PC-9 (cell line): Measurements from ENCODE around the gene AP3B1. TPM values are rescaled to one million over a fixed set of nuclear protein-coding genes. Genes with fewer than 3 reads are reported as not detected.

Experiments used
- BruUV-seq: library from RNA; stranded (reverse); fragments of 400-500 nt; replicated peaks from 2 replicates; lab custom pipeline; 2021; lab: Mats Ljungman, UMichigan
- CTCF ChIA-PET: fragments of 300-600 bp; sonication (Branson Sonifier 250); formaldehyde crosslinking; loops from one replicate; lab custom pipeline; 2022; ENCODE audit warnings: antibody characterized with exemption; lab: Charles Lee
- POLR2A ChIA-PET: fragments of 300-600 bp; sonication (Branson Sonifier 250); formaldehyde crosslinking; loops from one replicate; lab custom pipeline; 2022; ENCODE audit warnings: antibody characterized with exemption; ENCODE audit not compliant: unreplicated experiment; lab: Charles Lee
- DNase-seq, 2 experiments: peaks; one replicate each; pipeline versions ENCODE4 v3.0.0 to v3.0.0-alpha.2; 2015 to 2022; ENCODE audit warnings: mixed read lengths in 1 of 2
- H2AFZ ChIP-seq: fragments of 200-600 bp; sonication (generic); 2 replicates; pipeline ENCODE4 v1.8.1; 2017; ENCODE audit warnings: antibody characterized with exemption
- H3F3A ChIP-seq: fragments of 200-600 bp; sonication (generic); 2 replicates; pipeline ENCODE4 v1.8.1; 2017; ENCODE audit warnings: antibody characterized with exemption, mild to moderate bottlenecking, low read depth; ENCODE audit not compliant: insufficient read depth
- H3K27ac ChIP-seq: fragments of 200-600 bp; sonication (generic); 2 replicates; pipeline ENCODE4 v1.6.1; 2016; ENCODE audit warnings: mixed run types
- H3K27me3 ChIP-seq: fragments of 200-600 bp; sonication (generic); 2 replicates; pipeline ENCODE4 v1.6.1; 2016; ENCODE audit warnings: low read depth, mixed run types; ENCODE audit not compliant: insufficient read depth
- H3K36me3 ChIP-seq: fragments of 200-600 bp; sonication (generic); 2 replicates; pipeline ENCODE4 v1.6.1; 2016; ENCODE audit warnings: low read depth, mixed run types
- H3K4me1 ChIP-seq: fragments of 200-600 bp; sonication (generic); replicated peaks from 2 replicates; pipeline ENCODE4 v1.6.1; 2016; ENCODE audit warnings: mixed run types; ENCODE audit not compliant: insufficient read depth
- H3K4me2 ChIP-seq: fragments of 200-600 bp; sonication (generic); 2 replicates; pipeline ENCODE4 v1.6.1; 2017; ENCODE audit warnings: mixed run types
- H3K4me3 ChIP-seq: fragments of 200-600 bp; sonication (generic); 2 replicates; pipeline ENCODE4 v1.6.1; 2016; ENCODE audit warnings: mixed run types
- H3K79me2 ChIP-seq: fragments of 200-600 bp; sonication (generic); 2 replicates; pipeline ENCODE4 v1.6.1; 2017; ENCODE audit warnings: low read depth, mixed run types
- H3K9me2 ChIP-seq: fragments of 200-600 bp; sonication (generic); 2 replicates; pipeline ENCODE4 v1.8.1; 2017; ENCODE audit warnings: mild to moderate bottlenecking; ENCODE audit not compliant: insufficient read depth
- H3K9me3 ChIP-seq: fragments of 200-600 bp; sonication (generic); 2 replicates; pipeline ENCODE4 v1.8.1; 2016; ENCODE audit warnings: low read depth; ENCODE audit not compliant: insufficient read depth
- H4K20me1 ChIP-seq: fragments of 200-600 bp; sonication (generic); 2 replicates; pipeline ENCODE4 v1.8.1; 2017; ENCODE audit not compliant: insufficient read depth
- CTCF ChIP-seq: fragments of 200-600 bp; sonication (generic); conservative IDR thresholded peaks from 2 replicates; pipeline ENCODE4 v1.6.1; 2017; ENCODE audit warnings: mixed run types, antibody characterized with exemption, mild to moderate bottlenecking, moderate library complexity
- EZH2 ChIP-seq: fragments of 200-600 bp; sonication (generic); IDR thresholded peaks from 2 replicates; pipeline ENCODE4 v1.8.0; 2017; ENCODE audit warnings: antibody characterized with exemption, low read depth
- intact Hi-C: fragments of 100-400 bp; cut with micrococcal nuclease; formaldehyde crosslinking; loops from one replicate; pipeline ENCODE4 v1.10.0; 2022; ENCODE audit not compliant: unreplicated experiment
- total RNA-seq: library from RNA; stranded (reverse); gene quantifications from 2 replicates; pipeline ENCODE4 v1.2.3, GENCODE V29; 2021

AP3B1 gene
- total RNA-seq, 1 experiment from 2014 or later, result 44.0 TPM

- ChIA-PET CTCF (no interaction called here), POLR2A (no interaction called here)
- TF ChIP-seq EZH2 (no peak), CTCF (no peak)
- no peak for DNase-seq
- no peak overlapping the region for H3K4me2 ChIP-seq
- peaks cover 13% of the 10 kb centered on the region for H3K9me3 ChIP-seq
- H3K27me3 ChIP-seq, result no peaks in the 10 kb centered on the region
- H3F3A ChIP-seq, result no peaks in the 10 kb centered on the region
- no peaks in the 10 kb centered on the region for H3K36me3 ChIP-seq
- intact Hi-C loops, result no loop called here
- no peak overlapping the region for H3K27ac ChIP-seq
- H4K20me1 ChIP-seq, result no peaks in the 10 kb centered on the region
- no TSS peak for BruUV-seq
- H3K4me3 ChIP-seq, result no peak overlapping the region
- no peaks in the 10 kb centered on the region for H3K79me2 ChIP-seq
- H2AFZ ChIP-seq, result no peak overlapping the region
- no peaks in the 10 kb centered on the region for H3K4me1 ChIP-seq
- no peaks in the 10 kb centered on the region for H3K9me2 ChIP-seq
Measured at GRCh38 chr5:78339617-78340436, 45.3 kb upstream of the AP3B1 start.

- Histone ChIP-seq H3K36me3 (no peaks in the 10 kb centered on the region), H3K79me2 (no peaks in the 10 kb centered on the region), H3F3A (no peaks in the 10 kb centered on the region), H3K27ac (no peak overlapping the region), H3K9me2 (no peaks in the 10 kb centered on the region), H4K20me1 (no peaks in the 10 kb centered on the region), H3K4me1 (no peaks in the 10 kb centered on the region), H2AFZ (no peak overlapping the region), H3K4me3 (no peak overlapping the region), H3K27me3 (no peaks in the 10 kb centered on the region), H3K9me3 (peaks cover 13% of the 10 kb centered on the region), H3K4me2 (no peak overlapping the region)
- no TSS peak for BruUV-seq
- CTCF ChIA-PET, result no interaction called here
- no peak for DNase-seq
- intact Hi-C loops, result no loop called here
- TF ChIP-seq CTCF, result no peak
- TF ChIP-seq EZH2, result no peak
- POLR2A ChIA-PET, result interaction anchor here (0.7 kb wide), 1 partner anchor 39 kb away, joined by 5 read pairs; no protein-coding TSS in a partner anchor
Measured at GRCh38 chr5:78336698-78337097, 42.2 kb upstream of the AP3B1 start.

- Histone ChIP-seq H3K27me3 (no peaks in the 10 kb centered on the region), H2AFZ (no peak overlapping the region), H3K9me2 (no peaks in the 10 kb centered on the region), H3K4me1 (no peaks in the 10 kb centered on the region), H3K9me3 (peaks cover 13% of the 10 kb centered on the region), H3K79me2 (no peaks in the 10 kb centered on the region), H3K27ac (no peak overlapping the region), H3F3A (no peaks in the 10 kb centered on the region), H4K20me1 (no peaks in the 10 kb centered on the region), H3K4me3 (no peak overlapping the region), H3K4me2 (no peak overlapping the region), H3K36me3 (no peaks in the 10 kb centered on the region)
- DNase-seq, result no peak
- ChIA-PET CTCF (no interaction called here), POLR2A (interaction anchor here (0.7 kb wide), 1 partner anchor 38 kb away, joined by 5 read pairs; no protein-coding TSS in a partner anchor)
- intact Hi-C loops, result no loop called here
- TF ChIP-seq EZH2 (no peak), CTCF (no peak)
- no TSS peak for BruUV-seq
Measured at GRCh38 chr5:78335976-78336375, 41.5 kb upstream of the AP3B1 start.
